Effector memory CD8-positive, alpha-beta T cell (primary cell): Measurements from ENCODE around the gene WHRN.

Source experiments
- ATAC-seq: fragments of 150-1000 bp; cut with Tn5 transposase; replicated peaks from 2 replicates; pipeline ENCODE4 v1.10.0; 2021; ENCODE audit warnings: mild to moderate bottlenecking, moderate library complexity
- DNase-seq, 3 experiments: peaks; one replicate each; pipeline ENCODE4 v3.0.0; 2021
- H3K27ac Mint-ChIP-seq, 2 donors: one replicate each; pipeline ENCODE4 v1.8.0; 2022; ENCODE audit warnings: mild to moderate bottlenecking in 2 of 2, mixed read lengths in 2 of 2, moderate library complexity in 2 of 2
- H3K27me3 Mint-ChIP-seq, 2 donors: one replicate each; pipeline ENCODE4 v1.8.0; 2022; ENCODE audit warnings: mixed read lengths in 2 of 2
- H3K36me3 Mint-ChIP-seq: one replicate; pipeline ENCODE4 v1.8.0; 2022; ENCODE audit warnings: mild to moderate bottlenecking, moderate library complexity, mixed read lengths; ENCODE audit not compliant: insufficient read depth
- H3K4me1 Mint-ChIP-seq, 2 donors: one replicate each; pipeline ENCODE4 v1.8.0; 2022; ENCODE audit warnings: low read depth in 2 of 2, mixed read lengths in 2 of 2
- H3K4me3 Mint-ChIP-seq, 2 donors: one replicate each; pipeline ENCODE4 v1.8.0; 2022; ENCODE audit warnings: mild to moderate bottlenecking in 2 of 2, mixed read lengths in 2 of 2, moderate library complexity in 2 of 2
- H3K9me3 Mint-ChIP-seq, 2 donors: one replicate each; pipeline ENCODE4 v1.8.0; 2022; ENCODE audit warnings: mixed read lengths in 2 of 2

WHRN gene

GRCh38 chr9:114506082-114506390 is 763 bp upstream of the WHRN start:
- Mint-ChIP-seq H3K27ac (peak overlapping the region; percentile 90 to 93), H3K36me3 (peaks cover 38% of the 10 kb centered on the region), H3K27me3 (peaks cover 17 to 19% of the 10 kb centered on the region in 2 donors), H3K4me1 (peaks cover 24 to 28% of the 10 kb centered on the region in 2 donors), H3K9me3 (no peaks in the 10 kb centered on the region), H3K4me3 (peak overlapping the region; percentile 86 to 87)
- ATAC-seq = no peak
- DNase-seq = no peak

- Mint-ChIP-seq H3K27ac (peak overlapping the region; percentile 90 to 93), H3K27me3 (peaks cover 3 to 17% of the 10 kb centered on the region in 2 donors), H3K36me3 (peaks cover 45% of the 10 kb centered on the region), H3K4me1 (peaks cover 33 to 34% of the 10 kb centered on the region in 2 donors), H3K4me3 (peak overlapping the region; percentile 86 to 87), H3K9me3 (no peaks in the 10 kb centered on the region)
- ATAC-seq = peak; percentile 34
- DNase-seq = peak; percentile 33 to 40 (median 39)
Measured at GRCh38 chr9:114504341-114505186, 709 bp downstream of the WHRN start.

GRCh38 chr9:114503522-114504340 is 1.5 kb downstream of the WHRN start:
- H3K27ac Mint-ChIP-seq = peak overlapping the region; percentile 90 to 93
- H3K36me3 Mint-ChIP-seq = peaks cover 48% of the 10 kb centered on the region
- no peaks in the 10 kb centered on the region for H3K9me3 Mint-ChIP-seq
- ATAC-seq (peak; percentile 35), DNase-seq (peak in 1 of 3 experiments; percentile 29)
- peaks cover 0 to 9% of the 10 kb centered on the region in 2 donors for H3K27me3 Mint-ChIP-seq
- peak overlapping the region; percentile 86 to 87 for H3K4me3 Mint-ChIP-seq
- H3K4me1 Mint-ChIP-seq = peaks cover 36% of the 10 kb centered on the region in 2 donors

- peak overlapping the region; percentile 86 to 87 for H3K4me3 Mint-ChIP-seq
- H3K36me3 Mint-ChIP-seq = peaks cover 48% of the 10 kb centered on the region
- H3K4me1 Mint-ChIP-seq = peaks cover 36 to 39% of the 10 kb centered on the region in 2 donors
- H3K27me3 Mint-ChIP-seq = peaks cover 0 to 3% of the 10 kb centered on the region in 2 donors
- H3K9me3 Mint-ChIP-seq = no peaks in the 10 kb centered on the region
- peak overlapping the region; percentile 90 to 93 for H3K27ac Mint-ChIP-seq
- DNase-seq (no peak), ATAC-seq (no peak)
Measured at GRCh38 chr9:114503009-114503408, 2.3 kb downstream of the WHRN start.

GRCh38 chr9:114501796-114502682 is 3.2 kb downstream of the WHRN start:
- Mint-ChIP-seq H3K27me3 (no peaks in the 10 kb centered on the region), H3K4me1 (peaks cover 43 to 45% of the 10 kb centered on the region in 2 donors), H3K9me3 (no peaks in the 10 kb centered on the region), H3K27ac (peak overlapping the region; percentile 69 to 90), H3K36me3 (peaks cover 54% of the 10 kb centered on the region), H3K4me3 (peak overlapping the region; percentile 86 to 87)
- peak; percentile 5 for ATAC-seq
- DNase-seq = no peak

- peaks cover 53% of the 10 kb centered on the region for H3K36me3 Mint-ChIP-seq
- no peaks in the 10 kb centered on the region for H3K27me3 Mint-ChIP-seq
- no peak overlapping the region for H3K27ac Mint-ChIP-seq
- no peak for DNase-seq
- no peaks in the 10 kb centered on the region for H3K9me3 Mint-ChIP-seq
- ATAC-seq = no peak
- H3K4me1 Mint-ChIP-seq = peaks cover 46 to 50% of the 10 kb centered on the region in 2 donors
- H3K4me3 Mint-ChIP-seq = no peak overlapping the region
Measured at GRCh38 chr9:114500697-114501292, 4.5 kb downstream of the WHRN start.

- Mint-ChIP-seq H3K4me3 (peak overlapping the region in 1 of 2 donors; percentile 28), H3K27me3 (no peaks in the 10 kb centered on the region), H3K9me3 (no peaks in the 10 kb centered on the region), H3K27ac (peak overlapping the region in 1 of 2 donors; percentile 61), H3K36me3 (peaks cover 47% of the 10 kb centered on the region), H3K4me1 (peaks cover 46 to 52% of the 10 kb centered on the region in 2 donors)
- ATAC-seq = no peak
- no peak for DNase-seq
Measured at GRCh38 chr9:114499941-114500696, 5.2 kb downstream of the WHRN start.

GRCh38 chr9:114499528-114499927 is 5.7 kb downstream of the WHRN start:
- no peak for DNase-seq
- Mint-ChIP-seq H3K27ac (peak overlapping the region in 1 of 2 donors; percentile 61), H3K36me3 (peaks cover 45% of the 10 kb centered on the region), H3K9me3 (no peaks in the 10 kb centered on the region), H3K4me3 (peak overlapping the region in 1 of 2 donors; percentile 58), H3K27me3 (no peaks in the 10 kb centered on the region), H3K4me1 (peaks cover 49 to 58% of the 10 kb centered on the region in 2 donors)
- no peak for ATAC-seq

GRCh38 chr9:114497727-114498382 is 7.4 kb downstream of the WHRN start:
- no peaks in the 10 kb centered on the region for H3K27me3 Mint-ChIP-seq
- H3K9me3 Mint-ChIP-seq = no peaks in the 10 kb centered on the region
- peaks cover 38 to 59% of the 10 kb centered on the region in 2 donors for H3K4me1 Mint-ChIP-seq
- ATAC-seq (peak; percentile 55), DNase-seq (peak in 1 of 3 experiments; percentile 33)
- H3K4me3 Mint-ChIP-seq = peak overlapping the region in 1 of 2 donors; percentile 13
- H3K27ac Mint-ChIP-seq = peak overlapping the region; percentile 9 to 47
- peaks cover 39% of the 10 kb centered on the region for H3K36me3 Mint-ChIP-seq

GRCh38 chr9:114497236-114497635 is 8.0 kb downstream of the WHRN start:
- H3K27me3 Mint-ChIP-seq = no peaks in the 10 kb centered on the region
- H3K4me1 Mint-ChIP-seq = peaks cover 32 to 54% of the 10 kb centered on the region in 2 donors
- no peak for ATAC-seq
- no peaks in the 10 kb centered on the region for H3K9me3 Mint-ChIP-seq
- peak overlapping the region in 1 of 2 donors; percentile 1 for H3K4me3 Mint-ChIP-seq
- peaks cover 40% of the 10 kb centered on the region for H3K36me3 Mint-ChIP-seq
- peak overlapping the region; percentile 9 to 47 for H3K27ac Mint-ChIP-seq
- DNase-seq = no peak

GRCh38 chr9:114496011-114496410 is 9.3 kb downstream of the WHRN start:
- ATAC-seq = no peak
- peaks cover 48% of the 10 kb centered on the region for H3K36me3 Mint-ChIP-seq
- no peak overlapping the region for H3K27ac Mint-ChIP-seq
- H3K9me3 Mint-ChIP-seq = no peaks in the 10 kb centered on the region
- DNase-seq = no peak
- no peaks in the 10 kb centered on the region for H3K27me3 Mint-ChIP-seq
- no peak overlapping the region for H3K4me3 Mint-ChIP-seq
- H3K4me1 Mint-ChIP-seq = peaks cover 24 to 52% of the 10 kb centered on the region in 2 donors
